Neural progenitor cell (in vitro differentiated cells): ENCODE measurements around the gene PARS2. TPM values are rescaled to one million over a fixed set of nuclear protein-coding genes. Genes with fewer than 3 reads are reported as not detected.
A peak's percentile ranks its signal among the peaks of the same experiment; 100 is the strongest.

Experiments used
- DNase-seq: peaks from one replicate; pipeline ENCODE4 v3.0.0-alpha.2; 2016; ENCODE audit warnings: low spot score
- H2AFZ ChIP-seq: fragments of 200-600 bp; sonication (generic); replicated peaks from 2 replicates; pipeline ENCODE4 v1.6.1; 2016; ENCODE audit warnings: antibody characterized with exemption
- H3F3A ChIP-seq: fragments of 200-600 bp; sonication (generic); 2 replicates; pipeline ENCODE4 v1.6.1; 2016; ENCODE audit warnings: antibody characterized with exemption, low read depth
- H3K27ac ChIP-seq: fragments of 200-600 bp; sonication (generic); 2 replicates; pipeline ENCODE4 v1.5.1; 2016; ENCODE audit warnings: mild to moderate bottlenecking
- H3K27me3 ChIP-seq: fragments of 200-600 bp; sonication (generic); 2 replicates; pipeline ENCODE4 v1.6.1; 2016; ENCODE audit warnings: mild to moderate bottlenecking, moderate library complexity
- H3K36me3 ChIP-seq: fragments of 200-600 bp; sonication (generic); 2 replicates; pipeline ENCODE4 v1.5.1; 2016
- H3K4me1 ChIP-seq: fragments of 200-600 bp; sonication (generic); 2 replicates; pipeline ENCODE4 v1.6.1; 2016; ENCODE audit warnings: mixed run types
- H3K4me2 ChIP-seq: fragments of 200-600 bp; sonication (generic); 2 replicates; pipeline ENCODE4 v1.6.1; 2016
- H3K4me3 ChIP-seq: fragments of 200-600 bp; sonication (generic); 2 replicates; pipeline ENCODE4 v1.5.1; 2016
- H3K79me2 ChIP-seq: fragments of 200-600 bp; sonication (generic); 2 replicates; pipeline ENCODE4 v1.6.1; 2016; ENCODE audit warnings: low read depth
- H3K9ac ChIP-seq: fragments of 200-600 bp; sonication (generic); 2 replicates; pipeline ENCODE4 v1.6.1; 2016
- H3K9me3 ChIP-seq: fragments of 200-600 bp; sonication (generic); 2 replicates; pipeline ENCODE4 v1.5.1; 2016; ENCODE audit warnings: low read depth
- H4K20me1 ChIP-seq: fragments of 200-600 bp; sonication (generic); 2 replicates; pipeline ENCODE4 v1.6.1; 2016; ENCODE audit warnings: low read depth
- H3K27ac Mint-ChIP-seq: 3 replicates; pipeline ENCODE4 v1.8.0; 2021; ENCODE audit warnings: mixed read lengths
- H3K27me3 Mint-ChIP-seq: 2 replicates; pipeline ENCODE4 v1.8.0; 2022; ENCODE audit warnings: low read depth, mild to moderate bottlenecking, inconsistent platforms, moderate library complexity, mixed read lengths; ENCODE audit not compliant: insufficient read depth
- H3K36me3 Mint-ChIP-seq: 3 replicates; pipeline ENCODE4 v1.8.0; 2021; ENCODE audit warnings: mixed read lengths
- H3K4me1 Mint-ChIP-seq: 3 replicates; pipeline ENCODE4 v1.8.0; 2021; ENCODE audit warnings: mixed read lengths
- H3K4me3 Mint-ChIP-seq: 3 replicates; pipeline ENCODE4 v1.8.0; 2021; ENCODE audit warnings: mild to moderate bottlenecking, moderate library complexity, mixed read lengths
- H3K9me3 Mint-ChIP-seq: 3 replicates; pipeline ENCODE4 v1.8.0; 2020; ENCODE audit warnings: mixed read lengths
- CTCF ChIP-seq: fragments of 200-600 bp; sonication (generic); IDR thresholded peaks from 2 replicates; pipeline ENCODE4 v1.5.1; 2017; ENCODE audit warnings: antibody characterized with exemption, mild to moderate bottlenecking
- EZH2 ChIP-seq: fragments of 200-600 bp; sonication (generic); IDR thresholded peaks from 2 replicates; pipeline ENCODE4 v1.6.1; 2017; ENCODE audit warnings: antibody characterized with exemption, mild to moderate bottlenecking, moderate library complexity
- EZH2phosphoT487 ChIP-seq: fragments of 200-600 bp; sonication (generic); IDR thresholded peaks from 2 replicates; pipeline ENCODE4 v1.6.1; 2017; ENCODE audit warnings: antibody characterized with exemption
- total RNA-seq: library from RNA; depleted of rRNA; stranded (reverse); fragments of >200 nt; gene quantifications from 2 replicates; pipeline ENCODE4 v1.2.3, GENCODE V29; 2015; ENCODE audit warnings: low replicate concordance

Gene PARS2
- total RNA-seq, 1 donor from 2014 or later: 5.4 TPM

- Histone ChIP-seq H3K36me3 (no peaks in the 10 kb centered on the region), H3K4me2 (no peak overlapping the region), H3K27me3 (no peaks in the 10 kb centered on the region), H2AFZ (no peak overlapping the region), H3K4me1 (no peaks in the 10 kb centered on the region), H3K27ac (no peak overlapping the region), H3K4me3 (no peak overlapping the region), H3K79me2 (no peaks in the 10 kb centered on the region), H3K9me3 (no peaks in the 10 kb centered on the region), H4K20me1 (no peaks in the 10 kb centered on the region), H3K9ac (no peak overlapping the region), H3F3A (no peaks in the 10 kb centered on the region)
- no peaks in the 10 kb centered on the region for H3K9me3 Mint-ChIP-seq
- H3K4me3 Mint-ChIP-seq: peak overlapping the region; percentile 46
- H3K27ac Mint-ChIP-seq: peak overlapping the region; percentile 79
- no peak for TF ChIP-seq EZH2phosphoT487
- peak; percentile 86 for TF ChIP-seq CTCF
- peaks cover 45% of the 10 kb centered on the region for H3K4me1 Mint-ChIP-seq
- peak; percentile 73 for DNase-seq
- peaks cover 29% of the 10 kb centered on the region for H3K27me3 Mint-ChIP-seq
- H3K36me3 Mint-ChIP-seq: no peaks in the 10 kb centered on the region
Measured at GRCh38 chr1:54791880-54792522, 27.7 kb upstream of the PARS2 start.

DNA sequence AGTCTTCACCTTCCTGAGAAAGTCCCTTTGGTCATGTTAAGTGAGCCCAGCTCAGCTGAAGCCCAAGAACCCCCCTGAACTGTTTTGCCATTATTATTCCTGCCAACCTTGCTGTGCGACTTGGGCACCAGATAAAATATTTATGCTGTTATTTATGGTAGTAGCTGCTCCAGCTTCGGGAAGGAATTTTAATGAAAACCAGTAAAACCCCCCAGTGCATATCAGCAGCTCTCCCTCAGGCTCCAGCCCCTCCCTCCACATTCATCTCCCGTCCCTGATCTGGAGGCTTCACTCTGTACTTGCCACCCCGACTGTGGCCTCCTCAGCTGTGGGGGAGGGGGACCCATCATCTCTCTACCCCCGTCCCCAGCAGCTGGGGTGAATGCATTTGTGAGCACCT is 24.1 kb upstream of the PARS2 start:
- no peak overlapping the region for H3K4me2 ChIP-seq
- no peak for DNase-seq
- H3K27ac ChIP-seq: no peak overlapping the region
- H4K20me1 ChIP-seq: no peaks in the 10 kb centered on the region
- no peak overlapping the region for H2AFZ ChIP-seq
- Mint-ChIP-seq H3K27ac (peak overlapping the region; percentile 63), H3K9me3 (no peaks in the 10 kb centered on the region), H3K4me3 (no peak overlapping the region), H3K36me3 (no peaks in the 10 kb centered on the region), H3K4me1 (peaks cover 26% of the 10 kb centered on the region), H3K27me3 (peaks cover 28% of the 10 kb centered on the region)
- H3K4me1 ChIP-seq: no peaks in the 10 kb centered on the region
- no peaks in the 10 kb centered on the region for H3K79me2 ChIP-seq
- peaks cover under 1% of the 10 kb centered on the region for H3K27me3 ChIP-seq
- no peaks in the 10 kb centered on the region for H3K9me3 ChIP-seq
- H3K9ac ChIP-seq: no peak overlapping the region
- H3K36me3 ChIP-seq: no peaks in the 10 kb centered on the region
- H3F3A ChIP-seq: no peaks in the 10 kb centered on the region
- H3K4me3 ChIP-seq: no peak overlapping the region
- no peak for TF ChIP-seq CTCF
- TF ChIP-seq EZH2phosphoT487: no peak
- TF ChIP-seq EZH2: no peak

DNA sequence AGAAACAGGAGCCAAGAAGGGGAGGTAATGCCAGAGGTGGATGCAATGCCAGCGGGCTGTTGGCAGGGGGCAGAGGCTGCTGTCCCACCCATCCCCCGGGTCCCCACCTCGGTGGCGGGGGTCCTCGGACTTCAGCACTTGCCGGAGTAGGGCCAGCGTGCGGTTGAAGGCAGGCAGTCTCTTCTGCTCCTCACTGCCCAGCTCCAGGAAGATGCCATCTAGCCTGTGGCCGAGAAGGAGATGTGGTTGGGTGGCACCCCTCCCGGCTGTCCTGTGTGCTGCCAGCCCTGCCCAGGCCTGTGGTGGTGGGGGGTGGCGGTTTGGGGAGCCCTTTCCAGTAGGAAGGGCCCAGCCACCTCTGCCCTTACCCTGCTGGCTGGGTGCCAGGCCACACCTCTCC is 23.3 kb upstream of the PARS2 start:
- Mint-ChIP-seq H3K27me3 (peaks cover 26% of the 10 kb centered on the region), H3K27ac (no peak overlapping the region), H3K36me3 (no peaks in the 10 kb centered on the region), H3K4me1 (peaks cover 22% of the 10 kb centered on the region), H3K4me3 (no peak overlapping the region), H3K9me3 (no peaks in the 10 kb centered on the region)
- no peak overlapping the region for H3K27ac ChIP-seq
- H3F3A ChIP-seq: no peaks in the 10 kb centered on the region
- no peaks in the 10 kb centered on the region for H3K9me3 ChIP-seq
- peaks cover 7% of the 10 kb centered on the region for H3K27me3 ChIP-seq
- H3K9ac ChIP-seq: no peak overlapping the region
- TF ChIP-seq EZH2 (no peak), CTCF (no peak)
- H3K36me3 ChIP-seq: no peaks in the 10 kb centered on the region
- H3K4me1 ChIP-seq: no peaks in the 10 kb centered on the region
- no peak overlapping the region for H3K4me3 ChIP-seq
- H3K4me2 ChIP-seq: no peak overlapping the region
- no peaks in the 10 kb centered on the region for H4K20me1 ChIP-seq
- no peaks in the 10 kb centered on the region for H3K79me2 ChIP-seq
- H2AFZ ChIP-seq: no peak overlapping the region
- no peak for DNase-seq
